Caki2 (cell line): ENCODE results near the gene SBK3. TPM values are rescaled to one million over a fixed set of nuclear protein-coding genes. Genes with fewer than 3 reads are reported as not detected.
"Not testable (repeated sequence)": the region's sequence is repeated elsewhere in the genome, so short reads cannot be mapped to it uniquely, and the experiment has no call there.

ENCODE experiments used
- DNase-seq: peaks from one replicate; pipeline ENCODE4 v3.0.0-alpha.2; 2015; ENCODE audit warnings: low read depth
- in situ Hi-C: cut with HindIII; loops from 2 replicates; pipeline ENCODE4 v1.10.0; 2016; ENCODE audit warnings: low sequenced_read_pairs, low pct_unique_long_range_greater_than_20kb, mixed read lengths
- total RNA-seq: library from RNA; depleted of rRNA; stranded (reverse); fragments of >200 nt; shearing (Covaris generic); gene quantifications from 2 replicates; pipeline ENCODE4 v1.2.3, GENCODE V29; 2014; ENCODE audit warnings: low replicate concordance; rRNA removed

Gene SBK3, protein sequence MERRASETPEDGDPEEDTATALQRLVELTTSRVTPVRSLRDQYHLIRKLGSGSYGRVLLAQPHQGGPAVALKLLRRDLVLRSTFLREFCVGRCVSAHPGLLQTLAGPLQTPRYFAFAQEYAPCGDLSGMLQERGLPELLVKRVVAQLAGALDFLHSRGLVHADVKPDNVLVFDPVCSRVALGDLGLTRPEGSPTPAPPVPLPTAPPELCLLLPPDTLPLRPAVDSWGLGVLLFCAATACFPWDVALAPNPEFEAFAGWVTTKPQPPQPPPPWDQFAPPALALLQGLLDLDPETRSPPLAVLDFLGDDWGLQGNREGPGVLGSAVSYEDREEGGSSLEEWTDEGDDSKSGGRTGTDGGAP
- 1.0 and 6.3 TPM in 2 replicates for total RNA-seq

- DNase-seq, result no peak
- in situ Hi-C loops, result no loop called here
Measured at GRCh38 chr19:55545443-55545842, at the start of gene SBK3. SBK3 (minus strand) TSS chr19:55545543; CDS start chr19:55545543, 0 bp downstream.

DNA sequence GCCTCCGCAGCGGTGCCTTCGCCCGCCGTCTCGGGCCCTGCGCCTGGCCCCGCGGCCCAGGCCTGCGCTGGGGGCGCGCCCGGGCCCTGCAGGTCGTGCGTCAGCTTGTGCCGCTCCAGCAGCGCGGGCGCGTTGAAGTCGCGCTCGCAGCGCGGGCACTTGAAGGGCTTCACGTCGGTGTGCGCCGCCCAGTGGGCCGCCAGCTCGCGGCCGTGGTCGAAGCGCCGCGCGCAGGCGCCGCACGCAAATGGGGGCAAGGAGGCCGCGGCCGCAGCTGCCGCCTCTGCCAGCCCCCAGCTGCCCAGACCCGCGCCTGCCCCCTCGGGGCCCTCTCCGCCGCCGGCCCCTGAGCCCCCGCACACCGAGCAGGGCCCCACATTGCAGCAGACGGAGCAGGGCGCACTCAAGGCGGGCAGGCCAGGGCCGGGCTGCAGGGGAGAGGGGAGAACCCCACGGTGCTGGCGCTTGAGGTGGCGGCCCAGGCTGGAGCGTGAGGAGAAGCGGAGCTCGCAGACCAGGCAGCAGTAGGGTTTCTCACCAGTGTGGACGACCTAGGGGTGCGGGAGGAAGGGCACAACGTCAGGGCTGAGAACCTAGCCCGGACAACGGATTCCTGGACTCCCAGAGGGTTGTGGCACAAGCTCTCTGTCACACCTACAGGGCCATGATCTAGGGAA is 47.9 kb upstream of the SBK3 start:
- in situ Hi-C loops, result no loop called here
- no peak for DNase-seq

DNA sequence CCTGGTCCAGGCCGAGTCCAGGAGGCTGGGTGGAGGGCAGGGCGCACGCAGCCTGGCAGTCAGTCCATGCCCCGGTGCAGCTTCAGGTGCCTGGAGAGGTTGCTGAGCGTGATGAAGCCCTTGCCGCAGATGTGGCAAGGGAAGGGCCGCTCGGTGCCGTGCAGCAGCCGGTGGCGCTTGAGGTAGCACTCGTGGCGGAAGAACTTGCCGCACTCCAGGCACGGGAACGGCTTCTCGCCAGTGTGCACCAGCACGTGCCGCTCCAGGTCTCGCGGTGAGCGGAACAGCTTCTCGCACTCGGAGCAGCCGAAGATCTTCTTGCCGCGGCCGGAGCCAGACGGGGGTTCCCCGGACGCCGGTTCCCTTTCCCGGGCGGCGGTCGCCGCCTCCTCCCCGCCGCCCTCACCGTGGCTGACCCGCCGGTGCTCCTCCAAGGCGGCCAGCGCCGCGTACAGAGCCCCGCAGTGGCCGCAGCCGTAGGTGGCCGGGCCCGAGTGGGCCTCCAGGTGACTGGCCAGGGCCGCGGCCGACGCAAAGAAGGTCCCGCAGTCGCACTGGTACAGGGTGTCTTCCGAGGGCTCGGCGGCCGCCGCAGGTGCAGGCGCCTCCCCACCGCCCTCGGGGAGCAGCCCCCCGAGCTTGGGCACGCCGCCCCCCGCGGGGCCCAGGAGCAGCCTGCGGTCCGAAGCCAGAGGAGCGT is 47.2 kb upstream of the SBK3 start:
- in situ Hi-C loops, result no loop called here

GRCh38 chr19:55591555-55591954 is 46.2 kb upstream of the SBK3 start:
- no peak for DNase-seq
- in situ Hi-C loops, result no loop called here

More for the DNA sequence above, 47.2 kb upstream of the SBK3 start:
- no peak for DNase-seq

GRCh38 chr19:55590617-55591016 is 45.3 kb upstream of the SBK3 start:
- DNase-seq, result peak; percentile 46

GRCh38 chr19:55590109-55590508 is 44.8 kb upstream of the SBK3 start:
- no peak for DNase-seq
- in situ Hi-C loops, result no loop called here

More at GRCh38 chr19:55590617-55591016, 45.3 kb upstream of the SBK3 start:
- in situ Hi-C loops, result no loop called here

GRCh38 chr19:55588738-55589137 is 43.4 kb upstream of the SBK3 start:
- in situ Hi-C loops, result no loop called here
- DNase-seq, result no peak

GRCh38 chr19:55586976-55587668 is 41.8 kb upstream of the SBK3 start:
- DNase-seq, result peak; percentile 99
- in situ Hi-C loops, result no loop called here

- in situ Hi-C loops, result no loop called here
- DNase-seq, result peak; percentile 75
Measured at GRCh38 chr19:55585658-55586339, 40.5 kb upstream of the SBK3 start.

DNA sequence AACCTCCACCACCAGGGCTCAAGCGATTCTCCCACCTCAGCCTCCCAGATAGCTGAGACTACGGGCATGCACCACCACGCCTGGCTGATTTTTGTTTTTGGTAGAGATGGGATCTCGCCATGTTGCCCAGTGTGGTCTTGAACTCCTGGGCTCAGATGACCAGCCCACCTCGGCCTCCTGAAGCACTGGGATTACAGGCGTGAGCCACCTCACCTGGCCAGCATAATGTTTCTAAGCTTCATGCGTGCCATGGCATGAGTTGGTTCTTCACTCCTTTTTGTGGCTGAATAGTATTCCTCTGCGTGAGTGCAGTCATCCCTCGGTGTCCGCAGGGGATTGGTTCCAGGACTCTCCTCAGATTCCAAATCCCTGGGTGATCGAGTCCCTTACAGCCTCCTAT is 39.5 kb upstream of the SBK3 start:
- in situ Hi-C loops, result no loop called here

GRCh38 chr19:55583897-55584296 is 38.6 kb upstream of the SBK3 start:
- in situ Hi-C loops, DNase-seq: not testable (repeated sequence)

More for the DNA sequence above, 39.5 kb upstream of the SBK3 start:
- no peak for DNase-seq

GRCh38 chr19:55582284-55582683 is 36.9 kb upstream of the SBK3 start:
- DNase-seq, in situ Hi-C loops: not testable (repeated sequence)

DNA sequence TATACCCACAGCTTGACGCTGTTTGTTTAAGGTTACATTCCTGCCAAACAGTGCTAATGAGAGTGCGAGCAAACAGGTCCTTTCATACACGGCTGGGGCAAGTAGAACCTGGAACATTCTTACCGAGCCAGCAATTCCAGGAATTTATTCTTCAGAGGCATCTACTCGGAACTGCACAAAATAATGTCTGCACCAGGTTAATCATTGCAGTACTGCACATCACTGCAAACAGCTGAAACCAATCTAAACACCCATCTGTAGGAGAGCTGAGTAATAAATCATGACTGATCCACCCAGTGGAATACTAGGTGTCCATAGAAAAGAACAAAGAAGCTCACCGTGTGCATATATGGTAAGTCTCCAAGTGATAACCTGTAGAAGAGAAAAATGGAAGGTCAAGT is 36.5 kb upstream of the SBK3 start:
- in situ Hi-C loops, result no loop called here
- DNase-seq, result peak; percentile 90

GRCh38 chr19:55581145-55581822 is 35.9 kb upstream of the SBK3 start:
- in situ Hi-C loops, result no loop called here
- DNase-seq, result peak; percentile 75

- in situ Hi-C loops, result no loop called here
- DNase-seq, result peak; percentile 78
Measured at GRCh38 chr19:55580628-55581144, 35.3 kb upstream of the SBK3 start, which contains the start of gene ZNF579. ZNF579 (minus strand) TSS chr19:55580848; CDS start chr19:55579639, 1,209 bp downstream.

DNA sequence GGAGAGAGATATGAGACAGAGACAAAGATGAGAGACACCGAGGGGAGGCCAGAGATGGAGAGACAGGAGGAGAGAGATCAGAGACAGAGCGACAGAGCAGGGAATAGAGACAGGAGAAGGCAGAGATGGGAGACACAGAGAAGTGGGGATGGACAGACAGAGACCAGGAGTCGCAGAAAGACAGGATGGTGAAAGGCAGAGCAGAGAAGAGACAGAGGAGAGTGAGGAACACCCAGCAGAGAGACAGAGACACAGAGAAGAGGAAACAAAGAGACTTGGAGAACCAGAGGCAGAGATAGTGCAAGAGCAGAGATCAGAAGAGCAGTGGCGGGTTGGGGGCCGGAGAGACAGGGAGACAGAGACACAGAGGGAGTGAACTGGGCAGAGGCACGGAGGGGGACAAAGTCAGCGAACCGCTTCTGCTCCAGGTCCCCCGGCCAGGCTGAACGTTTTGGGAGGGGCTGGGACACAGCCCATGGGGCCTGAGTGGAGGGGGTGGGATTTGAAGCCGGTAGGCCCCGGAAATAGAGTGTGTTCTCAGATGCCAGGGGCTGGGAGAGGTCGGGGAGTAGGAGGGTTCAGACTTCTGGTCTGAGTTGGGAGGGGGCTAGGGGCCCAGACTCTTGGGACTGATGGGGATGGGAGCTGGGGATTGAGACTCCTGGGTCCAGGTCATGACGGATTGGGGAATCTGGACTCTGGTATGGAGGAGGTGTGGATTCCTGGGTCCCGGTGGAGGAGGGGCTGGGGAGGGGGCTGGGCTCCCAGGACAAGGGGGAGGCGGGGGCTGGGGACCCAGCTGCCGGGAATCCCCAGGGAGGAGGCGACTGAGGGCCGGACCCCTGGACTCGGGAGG is 34.7 kb upstream of the SBK3 start:
- in situ Hi-C loops, result no loop called here
- DNase-seq, result peak; percentile 26
